Measurements from ENCODE around the gene LRP6.

Gene LRP6

DNA sequence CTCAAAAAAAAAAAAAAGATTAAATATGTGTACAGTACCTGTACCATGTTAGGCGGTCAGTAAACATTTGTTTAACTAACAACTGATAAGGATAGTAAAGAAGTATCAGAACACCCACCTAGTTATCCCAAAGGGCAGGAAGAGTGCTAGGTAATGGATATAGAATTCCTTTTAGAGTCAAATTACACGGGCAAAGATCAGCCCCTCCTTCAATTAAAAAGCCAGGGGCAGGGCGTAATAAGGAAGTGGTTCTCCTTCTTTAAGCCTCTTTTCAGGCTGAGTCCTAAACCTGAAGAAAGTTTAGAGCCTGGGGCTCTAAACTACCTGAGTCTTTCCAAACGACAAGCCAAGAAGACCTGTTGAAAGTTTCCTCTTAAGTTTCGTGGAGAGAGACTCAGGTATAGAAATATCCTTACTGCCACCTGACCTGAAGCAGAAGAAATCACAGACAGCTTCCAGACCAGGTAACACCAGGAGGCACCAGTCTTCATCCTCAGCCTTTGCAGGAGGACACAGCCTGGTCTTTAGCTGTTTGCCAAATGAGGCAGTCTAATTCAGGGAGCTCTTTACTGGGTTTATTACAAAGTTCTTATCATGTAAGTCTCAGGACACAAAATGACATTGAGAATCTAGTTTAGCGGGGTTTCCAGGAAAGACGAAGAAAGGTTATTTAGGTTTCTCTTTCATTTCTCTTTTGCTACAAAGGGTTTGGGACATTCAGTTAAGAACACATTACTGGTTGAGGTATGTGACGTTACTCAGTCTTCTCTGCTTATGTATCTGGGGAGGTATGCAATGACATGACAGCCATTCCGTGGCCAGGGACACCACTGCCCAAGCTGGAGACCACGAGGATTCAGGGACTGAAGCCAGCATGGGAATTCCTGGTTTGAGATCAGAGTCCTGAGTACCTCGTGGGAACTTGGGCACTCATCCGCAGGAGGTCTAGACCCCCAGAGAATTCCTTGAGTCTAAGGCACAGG lies 195.9 kb downstream of the LRP6 start, which contains the start of gene BCL2L14:
Gene BCL2L14 (plus strand): TSS at position 266 of the 983 bp plus-strand sequence. CDS start 8,367 bp downstream, outside the sequence.
- no peaks in the 10 kb centered on the region for H3K27me3 Mint-ChIP-seq
- no peaks in the 10 kb centered on the region for H3K36me3 Mint-ChIP-seq
- H3K27ac Mint-ChIP-seq: peak within 1 kb of the TSS; percentile 81
- H3K9me3 Mint-ChIP-seq: no peaks in the 10 kb centered on the region
- peak within 1 kb of the TSS; percentile 82 for H3K4me3 Mint-ChIP-seq
- H3K4me1 Mint-ChIP-seq: peaks cover 27% of the 10 kb centered on the region

DNA sequence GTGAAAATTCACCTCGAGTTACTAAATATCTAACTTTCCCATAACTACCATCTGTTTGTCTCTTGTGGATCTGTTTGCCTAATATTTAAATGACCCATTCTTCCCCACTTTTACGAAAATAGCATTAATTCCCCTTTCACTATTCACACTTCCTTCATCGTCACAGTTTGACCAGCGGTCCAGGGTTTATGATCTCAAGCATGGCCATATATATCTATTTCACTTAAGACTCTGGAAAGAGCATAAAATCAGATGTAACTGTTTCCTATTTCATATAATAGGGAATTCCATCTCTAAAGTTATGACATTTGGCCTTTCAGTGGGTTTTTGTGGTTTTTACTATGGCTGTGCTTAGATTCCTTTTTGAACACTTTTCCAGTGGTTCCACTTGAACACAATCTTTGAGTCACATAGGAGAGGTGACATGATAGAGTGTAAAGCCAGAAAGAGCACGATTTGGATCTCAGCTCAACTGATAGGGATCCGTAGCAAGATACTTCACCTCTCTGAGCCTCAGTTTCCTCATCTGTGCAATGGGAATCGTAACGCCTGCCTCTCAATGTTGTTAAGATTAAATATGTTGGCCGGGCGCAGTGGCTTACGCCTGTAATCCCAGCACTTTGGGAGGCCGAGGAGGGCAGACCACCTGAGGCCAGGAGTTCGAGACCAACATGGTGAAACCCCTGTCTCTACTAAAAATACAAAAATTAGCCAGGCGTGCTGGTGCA lies 196.9 kb downstream of the LRP6 start:
- no peaks in the 10 kb centered on the region for H3K36me3 Mint-ChIP-seq

DNA sequence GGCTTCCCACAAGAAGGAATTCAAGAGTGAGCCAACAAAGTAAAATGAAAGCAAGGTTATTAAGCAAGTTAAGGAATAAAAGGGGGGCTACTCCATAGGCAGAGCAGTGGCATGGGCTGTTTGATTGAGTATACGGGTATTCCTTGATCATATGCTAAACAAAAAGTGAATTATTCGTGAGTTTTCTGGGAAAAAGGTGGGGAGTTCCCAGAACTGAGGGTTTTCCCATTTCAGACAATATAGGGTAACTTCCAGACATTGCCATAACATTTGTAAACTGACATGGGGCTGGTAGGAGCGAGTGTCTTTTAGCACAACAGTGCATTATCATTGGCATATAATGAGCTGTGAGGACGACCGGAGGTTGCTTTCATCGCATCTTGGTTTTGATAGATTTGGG lies 198.1 kb downstream of the LRP6 start:
- H3K36me3 Mint-ChIP-seq: no peaks in the 10 kb centered on the region
- no peak overlapping the region for H3K27ac Mint-ChIP-seq
- no peak overlapping the region for H3K4me3 Mint-ChIP-seq
- H3K27me3 Mint-ChIP-seq: no peaks in the 10 kb centered on the region
- H3K9me3 Mint-ChIP-seq: no peaks in the 10 kb centered on the region
- peaks cover 27% of the 10 kb centered on the region for H3K4me1 Mint-ChIP-seq

More for the DNA sequence above, 196.9 kb downstream of the LRP6 start:
- H3K27ac Mint-ChIP-seq: no peak overlapping the region
- H3K27me3 Mint-ChIP-seq: no peaks in the 10 kb centered on the region
- H3K9me3 Mint-ChIP-seq: no peaks in the 10 kb centered on the region
- peaks cover 27% of the 10 kb centered on the region for H3K4me1 Mint-ChIP-seq
- peak overlapping the region; percentile 82 for H3K4me3 Mint-ChIP-seq
